Activated CD8-positive, alpha-beta memory T cell treated with anti-CD3 and anti-CD28 coated beads for 36 hours (primary cell): ENCODE data around the gene TTC7B. TPM values are rescaled to one million over a fixed set of nuclear protein-coding genes. Genes with fewer than 3 reads are reported as not detected.

ENCODE experiments used
- CTCF ChIA-PET: fragments of 350-600 bp; sonication (Branson Sonifier 250); formaldehyde crosslinking; loops from one replicate; lab custom pipeline; 2021; ENCODE audit warnings: antibody characterized with exemption; lab: Charles Lee
- POLR2A ChIA-PET: fragments of 350-600 bp; sonication (Branson Sonifier 250); formaldehyde crosslinking; loops from one replicate; lab custom pipeline; 2021; ENCODE audit warnings: antibody characterized with exemption; lab: Charles Lee
- total RNA-seq, 2 experiments: library from RNA; stranded (reverse); gene quantifications; one replicate each; pipeline ENCODE4 v1.2.3, GENCODE V29; 2021

TTC7B gene
- total RNA-seq, 2 experiments from 2014 or later: 7.0 to 8.5 TPM

DNA sequence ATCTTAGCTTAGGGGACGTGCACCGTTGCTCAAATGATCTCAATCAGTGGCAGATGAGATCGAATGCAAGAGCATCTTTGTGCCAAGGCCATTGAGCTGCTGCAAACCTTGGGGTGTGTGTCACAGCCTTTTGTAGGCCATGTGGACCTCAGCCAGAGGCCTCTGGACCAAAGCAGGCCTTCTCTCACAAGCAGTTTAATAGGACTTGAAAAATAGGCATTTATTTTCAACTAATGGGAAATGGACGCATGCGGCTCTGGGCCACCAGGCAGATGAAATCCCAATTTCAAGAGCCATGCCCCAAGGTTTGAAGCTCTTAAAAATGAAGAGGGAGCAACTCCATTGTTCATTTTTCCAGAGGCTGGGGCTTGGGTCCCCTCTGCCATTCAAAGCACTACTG, 87.3 kb downstream of the TTC7B start:
- ChIA-PET POLR2A (no interaction called here), CTCF (no interaction called here)

DNA sequence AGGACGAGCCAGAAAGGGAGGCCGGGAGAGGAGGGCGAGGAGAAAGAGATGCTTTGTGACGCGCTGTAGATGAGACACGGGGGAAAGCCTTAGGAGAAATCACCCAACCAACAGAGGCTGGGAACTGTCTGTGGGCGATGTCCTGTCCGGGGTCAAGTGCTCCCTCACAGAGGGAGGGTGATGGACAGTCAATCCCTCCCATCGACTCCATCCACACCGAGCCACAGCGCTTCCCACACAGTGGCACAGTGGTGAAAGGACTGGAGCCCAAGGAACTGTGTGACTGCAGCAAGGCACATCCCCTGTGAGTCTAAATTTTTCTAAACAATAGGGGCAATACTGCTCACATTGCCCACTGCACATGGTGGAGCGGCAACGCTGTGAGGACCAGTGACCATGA, 89.1 kb downstream of the TTC7B start:
- ChIA-PET CTCF (no interaction called here), POLR2A (no interaction called here)

DNA sequence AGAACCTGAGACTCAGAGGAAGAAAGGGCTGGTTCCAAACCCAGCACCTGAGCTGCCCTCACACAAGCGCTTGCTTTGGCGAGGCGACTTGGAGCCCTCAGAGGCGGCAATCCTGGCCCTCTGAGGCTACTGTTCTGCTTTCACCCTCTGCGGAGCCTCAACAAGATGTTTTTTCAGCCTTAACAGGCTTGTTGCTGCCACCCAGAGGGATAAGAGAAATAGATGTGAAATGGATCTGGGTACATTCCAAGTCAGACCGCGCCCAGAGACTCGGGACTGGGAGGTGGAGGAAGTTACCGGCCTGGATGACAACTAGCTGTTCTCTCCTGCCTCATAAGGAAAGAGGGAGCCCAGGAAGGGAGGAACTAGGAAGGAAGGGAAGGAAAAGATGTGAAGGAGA, 89.6 kb downstream of the TTC7B start:
- POLR2A ChIA-PET: no interaction called here
- CTCF ChIA-PET: no interaction called here

DNA sequence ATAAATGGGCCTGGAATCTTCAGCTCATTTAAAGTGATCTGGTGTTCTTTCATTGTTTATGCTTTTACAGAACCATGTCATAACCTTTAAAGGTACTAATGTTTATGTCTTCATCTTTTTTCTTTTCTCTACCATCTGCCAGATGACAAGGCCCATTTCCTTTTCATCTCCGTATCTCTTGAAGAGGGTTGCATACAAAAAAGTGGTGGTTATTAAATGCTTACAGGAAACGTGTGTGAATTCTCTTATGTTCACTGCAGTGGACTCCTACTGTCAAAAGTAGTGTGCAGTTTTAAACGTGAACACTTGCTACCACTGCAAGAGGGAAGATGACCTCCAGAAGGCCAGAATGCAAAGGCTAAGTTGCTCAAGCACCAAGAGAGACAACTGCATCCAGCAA, 91.4 kb downstream of the TTC7B start:
- ChIA-PET CTCF (no interaction called here), POLR2A (no interaction called here)

DNA sequence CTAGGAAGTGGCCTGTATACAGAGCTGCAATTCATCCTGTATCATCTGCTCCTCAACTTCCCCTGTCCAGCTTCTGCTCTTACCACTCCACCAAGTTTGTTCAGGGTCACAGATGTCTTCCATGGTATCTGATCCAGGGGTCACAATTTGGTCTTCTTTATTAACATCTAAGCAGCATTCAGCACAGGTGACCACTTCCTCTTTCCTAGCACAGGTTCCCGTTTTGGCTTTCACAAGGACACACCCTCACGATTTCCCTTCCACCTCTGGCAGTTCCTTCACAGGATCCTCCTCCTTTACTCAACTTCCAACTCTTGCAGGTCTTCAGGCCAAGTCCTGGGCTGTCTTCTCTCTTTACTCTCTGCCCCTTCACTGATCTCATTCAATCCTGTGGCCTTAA, 93.6 kb downstream of the TTC7B start:
- POLR2A ChIA-PET: no interaction called here
- CTCF ChIA-PET: no interaction called here

DNA sequence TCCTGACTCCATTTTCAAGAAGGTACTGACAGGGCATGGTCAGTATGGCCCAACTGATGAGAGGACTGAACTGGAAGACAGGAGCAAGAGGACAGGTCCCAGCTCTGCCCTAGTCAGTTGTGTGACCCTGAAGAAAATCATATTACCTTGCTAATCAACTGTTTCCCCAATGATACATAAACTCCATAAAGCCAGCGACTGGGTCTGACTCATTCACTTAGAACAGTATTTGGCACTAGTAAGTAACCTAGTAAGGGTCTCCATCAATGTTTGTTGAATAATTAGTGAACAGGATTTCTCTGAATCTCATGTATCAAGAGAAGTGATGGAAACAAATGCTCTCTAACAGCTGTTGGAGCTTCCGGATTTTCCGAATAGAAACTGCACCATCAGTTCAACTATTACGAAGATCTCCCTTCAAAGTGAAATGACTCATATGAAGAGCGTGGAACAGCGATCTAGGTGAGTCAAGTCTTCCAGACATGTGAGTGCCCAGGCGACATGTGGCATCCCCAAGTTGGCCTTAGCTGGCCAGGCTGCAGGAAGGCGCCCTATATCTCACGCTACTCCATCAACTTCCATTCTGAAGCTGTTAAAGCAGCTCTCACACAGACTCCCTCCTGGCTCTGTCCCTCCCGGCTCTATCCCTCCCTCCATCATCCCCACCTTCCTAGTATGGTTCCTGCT, 94.5 kb downstream of the TTC7B start:
- POLR2A ChIA-PET: no interaction called here
- CTCF ChIA-PET: interaction anchor here (0.6 kb wide), 1 partner anchor 96 kb away, joined by 3 read pairs; no protein-coding TSS in a partner anchor

DNA sequence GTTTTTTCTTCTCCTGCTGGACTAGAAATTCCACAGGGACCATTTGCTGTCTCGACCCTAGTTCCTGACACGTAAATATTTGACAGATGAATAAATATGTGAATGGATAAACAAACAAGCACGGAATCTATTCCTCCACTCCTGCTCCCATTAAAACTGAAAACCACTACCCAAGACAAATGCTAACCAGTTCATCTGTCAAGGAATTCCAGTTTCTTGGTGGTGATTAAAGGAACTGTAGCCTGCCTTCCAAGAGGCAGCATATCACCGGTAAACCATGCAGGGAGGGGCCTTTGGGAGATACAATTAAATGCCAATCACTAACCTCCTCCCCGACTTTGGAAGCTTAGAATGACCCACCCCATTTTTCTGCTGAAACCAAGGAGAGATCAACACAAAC, 95.4 kb downstream of the TTC7B start:
- CTCF ChIA-PET: no interaction called here
- POLR2A ChIA-PET: no interaction called here

DNA sequence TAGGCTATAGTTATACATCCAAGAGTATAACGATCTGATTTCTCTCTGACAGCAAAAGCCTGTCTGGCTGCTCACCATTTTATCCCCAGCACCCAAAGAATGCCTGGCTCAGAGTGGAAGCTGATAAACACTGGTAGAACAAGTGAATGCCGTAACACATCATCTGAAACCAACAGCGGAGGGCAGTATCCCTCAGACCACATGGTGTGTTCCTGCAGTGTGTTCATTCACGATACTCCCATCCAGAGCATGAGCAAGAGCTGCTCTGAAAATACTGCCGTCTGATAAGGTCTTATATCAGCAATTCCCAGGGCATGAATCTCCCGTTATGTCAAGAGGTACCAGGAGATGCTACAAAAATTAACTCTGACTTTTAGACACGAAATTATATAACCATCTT, 95.9 kb downstream of the TTC7B start:
- POLR2A ChIA-PET: no interaction called here

DNA sequence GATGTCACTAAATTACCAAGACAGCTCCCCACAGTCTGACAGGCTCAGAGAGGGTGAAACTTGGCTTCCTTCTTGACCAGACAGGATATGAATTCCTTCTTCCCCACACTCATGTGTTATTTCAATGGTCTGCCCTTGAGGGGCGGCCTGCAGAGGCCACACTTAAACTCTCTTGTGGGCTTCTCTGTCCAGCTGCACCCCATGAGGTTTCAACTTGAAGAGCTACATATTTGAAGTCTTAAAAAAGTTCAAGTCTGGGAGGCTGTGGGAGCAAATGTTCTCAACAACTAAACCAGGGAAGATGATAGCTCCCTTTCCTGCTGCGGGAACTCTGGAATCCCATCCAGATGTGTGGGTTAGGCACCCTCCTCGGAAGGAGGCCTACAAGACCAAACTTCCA, 98.3 kb downstream of the TTC7B start:
- ChIA-PET POLR2A (no interaction called here), CTCF (interaction anchor here (0.7 kb wide), 1 partner anchor 41 kb away, joined by 3 read pairs; no protein-coding TSS in a partner anchor)

More for the DNA sequence above, 95.9 kb downstream of the TTC7B start:
- CTCF ChIA-PET: no interaction called here

DNA sequence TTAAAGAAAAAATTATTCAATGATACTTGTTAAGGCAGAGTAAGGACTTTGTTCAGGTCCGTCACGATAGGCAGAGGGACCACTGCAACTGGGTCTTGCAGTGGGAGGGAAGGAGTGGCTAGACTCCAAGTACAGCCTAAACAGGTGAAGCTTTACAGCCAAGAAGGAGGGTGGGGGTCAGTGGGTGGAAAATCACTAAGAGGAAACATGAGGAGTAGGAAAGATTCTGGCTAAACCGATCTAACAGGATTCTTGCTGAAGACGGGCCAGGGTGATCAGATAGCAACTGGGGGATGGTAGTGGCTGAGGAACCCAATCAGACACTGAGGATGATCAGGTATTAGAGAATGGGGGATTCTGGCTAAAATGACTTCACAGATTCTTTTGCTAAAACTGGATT, 100.2 kb downstream of the TTC7B start:
- ChIA-PET CTCF (no interaction called here), POLR2A (no interaction called here)

DNA sequence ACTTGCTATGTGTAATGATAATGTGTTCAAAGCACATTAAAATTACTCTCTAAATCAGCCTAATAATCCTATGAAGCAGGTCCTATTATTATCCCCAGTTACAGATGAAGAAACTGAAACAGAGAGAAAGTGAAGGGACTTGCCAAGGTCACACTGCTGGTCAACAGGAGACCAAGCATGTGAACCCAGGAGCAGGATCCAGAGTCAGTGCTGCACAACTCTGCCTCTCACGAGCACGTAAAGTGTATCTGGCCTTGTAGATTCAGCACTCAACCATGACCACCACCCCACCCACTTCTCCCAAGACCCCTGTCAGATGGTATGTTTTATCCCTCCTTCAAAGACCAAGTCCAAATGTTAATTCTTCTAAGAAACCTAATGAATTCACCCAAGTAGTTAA, 100.7 kb downstream of the TTC7B start:
- ChIA-PET POLR2A (no interaction called here), CTCF (no interaction called here)

DNA sequence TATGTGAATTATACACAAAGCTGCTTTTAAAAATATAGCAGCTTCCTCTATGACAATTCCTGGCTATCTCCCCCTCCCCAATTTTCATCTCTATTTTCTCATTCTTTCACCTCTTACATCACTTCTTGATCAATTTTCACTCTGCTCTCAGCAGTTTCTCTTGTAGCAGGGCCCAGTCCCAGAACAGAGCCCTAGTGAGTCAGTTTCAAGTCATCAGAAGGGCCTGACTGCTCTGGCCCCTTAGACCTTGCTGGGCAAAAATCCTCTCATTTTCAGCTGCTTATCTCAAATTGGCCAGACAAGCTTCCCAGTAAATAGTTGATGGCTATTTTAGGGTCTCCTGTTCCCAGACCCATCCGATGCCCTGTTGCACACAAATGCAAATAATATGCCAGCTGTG, 101.4 kb downstream of the TTC7B start:
- ChIA-PET POLR2A (no interaction called here), CTCF (no interaction called here)

DNA sequence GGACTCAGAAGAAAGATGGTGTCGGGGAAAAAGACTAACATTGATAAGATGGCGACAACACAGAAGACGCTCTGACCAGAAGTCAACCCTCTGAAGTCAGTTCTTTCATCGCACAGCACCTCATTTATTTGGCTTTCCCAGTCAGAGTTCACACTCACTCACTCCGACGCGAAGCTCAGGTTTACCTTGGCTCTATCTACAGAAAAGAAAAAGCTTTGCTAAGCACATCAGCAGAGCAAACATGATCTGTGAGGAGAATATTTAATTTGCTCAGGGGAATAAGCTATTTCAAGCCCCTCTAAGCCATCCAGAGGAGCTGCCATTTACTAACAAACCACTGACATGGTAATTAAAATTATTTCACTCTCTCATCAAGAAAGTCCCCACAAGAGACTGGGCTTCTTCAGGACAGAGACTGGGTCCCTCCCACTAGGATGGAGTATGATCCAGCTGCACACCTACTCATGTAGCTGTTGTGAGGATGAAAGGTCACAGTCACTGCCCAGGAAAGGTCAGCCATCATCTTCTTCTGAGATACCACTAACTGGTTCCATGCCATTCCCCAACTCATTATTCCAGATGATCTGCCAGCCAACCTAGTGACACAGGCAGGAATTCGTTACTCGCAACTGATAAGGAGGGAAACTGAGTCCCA, 111.4 kb downstream of the TTC7B start:
- CTCF ChIA-PET: no interaction called here

DNA sequence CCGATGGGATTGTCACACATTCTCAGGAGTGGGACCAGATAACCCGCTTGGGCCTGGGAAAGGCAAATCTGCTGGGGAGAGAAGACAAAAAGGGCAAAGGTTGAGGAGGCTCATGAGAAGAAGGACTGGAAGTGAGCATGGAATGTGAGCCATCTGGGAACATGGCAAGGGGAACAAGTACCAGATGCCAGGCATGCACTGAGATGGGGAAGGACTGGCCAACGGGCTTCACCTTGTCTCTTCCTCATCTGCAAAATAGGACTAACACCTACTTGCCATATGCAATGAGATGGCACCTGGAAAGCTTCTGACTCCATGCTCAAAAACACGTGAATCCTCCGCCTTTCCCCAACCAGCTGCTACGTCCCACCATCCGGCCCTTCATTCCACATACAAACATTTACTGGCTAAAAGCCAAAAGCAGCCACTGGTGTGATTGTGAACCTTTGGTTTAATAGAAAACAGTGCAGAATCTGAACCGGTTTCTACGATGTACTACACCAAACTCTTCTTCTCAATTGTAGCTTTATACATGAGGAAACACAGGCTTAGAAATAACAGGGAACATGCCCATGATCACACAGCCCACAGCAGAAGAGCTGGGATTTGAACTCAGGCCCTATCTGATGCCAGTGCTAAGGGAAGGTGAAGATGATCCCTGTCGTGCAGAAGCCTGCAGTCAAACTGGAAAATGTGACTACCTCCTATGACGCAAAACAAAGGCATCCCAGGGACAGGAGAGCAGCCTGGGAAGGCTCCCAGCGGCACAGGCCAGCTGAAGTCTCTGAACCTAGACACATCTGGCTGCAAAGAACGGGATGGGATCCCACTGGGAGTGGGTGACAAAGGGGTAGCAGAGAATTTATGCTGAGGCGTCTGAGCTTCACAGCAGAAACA, 112.1 kb downstream of the TTC7B start:
- CTCF ChIA-PET: no interaction called here
- POLR2A ChIA-PET: no interaction called here

More for the DNA sequence above, 111.4 kb downstream of the TTC7B start:
- POLR2A ChIA-PET: no interaction called here

DNA sequence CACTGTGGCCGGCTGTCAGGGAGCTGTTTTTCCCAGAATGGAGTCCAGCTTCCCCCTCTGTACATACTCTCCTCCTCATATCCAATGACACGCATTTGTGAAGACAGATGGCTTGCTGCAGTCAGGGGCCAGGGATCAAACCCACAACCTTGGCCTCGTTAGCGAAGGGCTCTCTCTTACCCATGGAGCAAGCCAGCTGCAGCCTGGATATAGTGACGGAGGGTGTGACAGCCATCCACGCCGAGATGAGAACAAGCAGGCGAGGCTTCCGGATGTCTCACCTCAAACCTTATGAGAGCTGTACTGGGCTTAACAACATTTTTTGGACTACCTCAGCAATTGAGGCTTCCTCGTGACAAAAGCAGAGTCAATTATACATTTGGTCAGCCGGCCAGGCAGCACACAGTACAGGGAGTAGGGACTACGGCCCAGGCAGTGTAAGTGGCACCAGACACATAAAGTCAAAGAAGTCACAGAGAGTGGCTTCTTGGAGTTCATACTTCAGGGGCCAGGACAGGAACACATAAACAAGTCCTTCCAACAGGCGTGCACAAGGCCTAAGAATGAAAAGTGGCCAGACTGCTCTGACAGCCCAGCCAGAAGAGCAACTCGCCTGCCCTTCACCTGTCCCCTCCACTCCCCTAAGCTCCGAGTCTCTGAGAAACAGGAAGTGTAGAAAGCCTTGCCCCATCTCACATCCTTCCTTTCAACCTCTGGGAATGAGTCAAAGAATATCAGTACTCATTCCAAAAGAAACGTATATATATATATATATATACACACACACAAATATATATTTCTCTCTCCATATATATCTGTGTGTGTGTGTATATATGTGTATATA, 115.1 kb downstream of the TTC7B start:
- ChIA-PET POLR2A (no interaction called here), CTCF (interaction anchor here (0.5 kb wide), 1 partner anchor 64 kb away, joined by 3 read pairs; no protein-coding TSS in a partner anchor)

DNA sequence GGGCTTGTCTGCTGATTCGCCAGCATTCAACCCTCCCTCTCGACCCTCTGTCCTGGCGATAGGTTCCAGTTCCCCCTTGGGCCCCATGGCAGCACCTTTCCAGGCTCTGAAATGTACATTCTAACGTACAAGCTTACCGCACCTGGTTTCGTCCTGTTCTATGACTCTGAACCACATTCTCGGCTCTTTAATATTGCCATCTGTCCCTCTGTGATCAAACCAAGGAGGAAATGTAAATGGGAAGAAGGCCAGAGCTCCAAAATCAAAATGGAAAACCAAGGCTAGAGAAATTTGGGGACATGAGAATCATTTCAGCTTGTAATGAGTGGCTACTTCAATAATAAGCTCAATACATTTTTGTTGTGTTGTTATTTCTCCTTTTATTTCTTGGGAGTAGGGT, 117.2 kb downstream of the TTC7B start:
- ChIA-PET POLR2A (no interaction called here), CTCF (no interaction called here)

DNA sequence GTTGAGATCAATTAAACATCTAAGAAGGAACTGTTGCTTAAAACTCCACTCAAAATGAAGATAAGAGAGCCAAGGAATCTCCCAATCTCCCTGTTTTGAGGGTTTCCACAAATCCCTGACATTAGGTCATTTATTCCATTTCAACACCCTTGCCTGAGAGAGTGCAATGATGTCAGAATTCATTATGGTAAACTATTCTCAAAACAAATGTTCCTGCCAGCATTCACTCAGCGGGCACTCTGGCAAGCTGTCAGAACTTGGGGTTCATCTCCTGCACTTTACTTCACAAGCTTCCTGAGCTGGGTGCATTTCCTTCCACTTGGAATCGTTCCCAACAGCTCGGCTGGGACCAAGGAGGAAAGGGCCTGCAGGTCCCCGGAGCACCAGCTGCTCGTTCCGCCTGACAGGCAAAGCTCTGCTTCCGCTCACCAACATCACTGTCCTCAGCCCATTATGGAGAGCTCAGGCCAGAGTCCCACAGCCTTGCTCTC, 117.8 kb downstream of the TTC7B start:
- CTCF ChIA-PET: interaction anchor here (1.4 to 2.3 kb wide), 2 partner anchors 60 to 80 kb away, joined by 3 to 8 read pairs; no protein-coding TSS in a partner anchor
- POLR2A ChIA-PET: interaction anchor here (0.6 kb wide), 1 partner anchor 298 kb away, joined by 5 read pairs; no protein-coding TSS in a partner anchor

DNA sequence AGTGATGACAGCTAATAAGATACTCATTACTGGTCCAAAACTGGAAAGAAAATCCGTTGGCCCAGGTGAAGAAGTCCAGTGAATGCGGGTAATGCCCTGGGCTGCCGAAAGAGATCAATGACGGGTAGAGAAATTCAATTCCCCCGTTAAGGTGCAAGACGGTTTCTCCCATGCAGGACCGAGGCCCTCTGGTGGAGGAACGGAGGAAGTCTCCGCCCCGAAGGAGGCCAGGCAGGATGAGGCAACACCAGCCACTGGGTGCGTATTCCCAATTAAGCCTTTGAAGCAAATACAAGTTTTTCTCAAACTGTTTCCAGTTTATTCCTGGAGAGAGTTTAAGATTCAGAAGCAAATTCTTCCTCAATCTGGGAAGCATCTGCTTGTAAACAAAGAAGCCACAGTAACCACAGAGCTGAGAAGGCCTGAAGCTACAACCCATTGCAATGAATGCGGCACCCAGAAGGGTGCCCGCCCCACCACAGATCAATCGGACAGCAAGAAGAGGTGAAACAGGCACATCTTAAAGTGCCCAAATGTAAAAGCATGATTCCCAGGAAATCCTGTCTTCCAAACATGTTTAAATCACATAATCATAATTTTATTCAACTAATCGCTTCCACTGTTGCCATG, 118.5 kb downstream of the TTC7B start:
- POLR2A ChIA-PET: interaction anchor here (0.6 kb wide), 1 partner anchor 297 kb away, joined by 5 read pairs; no protein-coding TSS in a partner anchor
- CTCF ChIA-PET: interaction anchor here (0.9 to 2.3 kb wide), 5 partner anchors 61 to 381 kb away, joined by 3 to 8 read pairs (median 3); no protein-coding TSS in a partner anchor
